CD4-positive, alpha-beta memory T cell (primary cell): ENCODE data around the gene NR1H2. TPM values are rescaled to one million over a fixed set of nuclear protein-coding genes. Genes with fewer than 3 reads are reported as not detected.

Experiments used
- CTCF ChIA-PET: fragments of 350-600 bp; sonication (Branson Sonifier 250); formaldehyde crosslinking; loops from one replicate; lab custom pipeline; 2021; ENCODE audit warnings: inconsistent platforms; ENCODE audit not compliant: partially characterized antibody; lab: Charles Lee
- POLR2A ChIA-PET: fragments of 350-600 bp; sonication (Branson Sonifier 250); formaldehyde crosslinking; loops from one replicate; lab custom pipeline; 2021; ENCODE audit not compliant: partially characterized antibody; lab: Charles Lee
- DNase-seq, 5 donors: peaks; one replicate each; pipeline versions ENCODE4 v3.0.0 to v3.0.0-alpha.2; 2020 to 2022; ENCODE audit warnings: mixed read lengths in 1 of 5
- H3K27ac ChIP-seq: one replicate; pipeline ENCODE4 v1.7.0; 2013; ENCODE audit warnings: low read depth, low read length
- H3K27me3 ChIP-seq: 2 replicates; pipeline ENCODE4 v1.7.0; 2013; ENCODE audit warnings: mild to moderate bottlenecking, low read length, moderate library complexity; ENCODE audit not compliant: insufficient read depth
- H3K36me3 ChIP-seq: 2 replicates; pipeline ENCODE4 v1.7.0; 2013; ENCODE audit warnings: mild to moderate bottlenecking, low read length, moderate library complexity; ENCODE audit not compliant: insufficient read depth
- H3K4me1 ChIP-seq: 2 replicates; pipeline ENCODE4 v1.7.0; 2013; ENCODE audit warnings: mild to moderate bottlenecking, low read length, moderate library complexity; ENCODE audit not compliant: insufficient read depth
- H3K4me3 ChIP-seq, 2 donors: one replicate each; pipeline ENCODE4 v1.7.0; 2013; ENCODE audit warnings: low read length in 2 of 2, mild to moderate bottlenecking in 1 of 2
- H3K9me3 ChIP-seq, 2 donors: one replicate each; pipeline ENCODE4 v1.7.0; 2013; ENCODE audit warnings: low read length in 2 of 2, control low read depth in 1 of 2; ENCODE audit not compliant: control insufficient read depth in 1 of 2
- H3K27ac Mint-ChIP-seq, 7 donors: one replicate each; pipeline ENCODE4 v1.8.0; 2020 to 2021; ENCODE audit warnings: mixed read lengths in 7 of 7, mild to moderate bottlenecking in 6 of 7, inconsistent platforms in 3 of 7, moderate library complexity in 3 of 7
- H3K27me3 Mint-ChIP-seq, 2 donors: one replicate each; pipeline ENCODE4 v1.8.0; 2020 to 2021; ENCODE audit warnings: mixed read lengths in 2 of 2
- H3K36me3 Mint-ChIP-seq, 2 donors: one replicate each; pipeline ENCODE4 v1.8.0; 2020 to 2021; ENCODE audit warnings: mixed read lengths in 2 of 2, inconsistent platforms in 1 of 2, mild to moderate bottlenecking in 1 of 2
- H3K4me1 Mint-ChIP-seq, 4 donors: one replicate each; pipeline ENCODE4 v1.8.0; 2020 to 2021; ENCODE audit warnings: mixed read lengths in 4 of 4, mild to moderate bottlenecking in 1 of 4
- H3K4me3 Mint-ChIP-seq, 8 donors: one replicate each; pipeline ENCODE4 v1.8.0; 2020 to 2021; ENCODE audit warnings: mixed read lengths in 8 of 8, mild to moderate bottlenecking in 7 of 8, moderate library complexity in 6 of 8, inconsistent platforms in 3 of 8
- H3K9me3 Mint-ChIP-seq, 8 donors: one replicate each; pipeline ENCODE4 v1.8.0; 2020 to 2021; ENCODE audit warnings: mixed read lengths in 8 of 8, mild to moderate bottlenecking in 5 of 8, inconsistent platforms in 3 of 8, moderate library complexity in 1 of 8
- intact Hi-C: fragments of 100-400 bp; cut with micrococcal nuclease; formaldehyde crosslinking; loops from one replicate; pipeline ENCODE4 v1.15.1; 2023
- polyA plus RNA-seq, 2 donors: library from polyadenylated mRNA; unstranded; fragments of 300-500 nt; fragmentation: Illumina TruSeq; gene quantifications; one replicate each; pipeline ENCODE4 v1.2.3, GENCODE V29; 2021
- total RNA-seq, 2 experiments: library from RNA; stranded (reverse); gene quantifications; one replicate each; pipeline ENCODE4 v1.2.3, GENCODE V29; 2021

Gene NR1H2
- total and polyA plus RNA-seq, 4 experiments from 2014 or later: 86.9 to 109 (median 95.6) TPM

DNA sequence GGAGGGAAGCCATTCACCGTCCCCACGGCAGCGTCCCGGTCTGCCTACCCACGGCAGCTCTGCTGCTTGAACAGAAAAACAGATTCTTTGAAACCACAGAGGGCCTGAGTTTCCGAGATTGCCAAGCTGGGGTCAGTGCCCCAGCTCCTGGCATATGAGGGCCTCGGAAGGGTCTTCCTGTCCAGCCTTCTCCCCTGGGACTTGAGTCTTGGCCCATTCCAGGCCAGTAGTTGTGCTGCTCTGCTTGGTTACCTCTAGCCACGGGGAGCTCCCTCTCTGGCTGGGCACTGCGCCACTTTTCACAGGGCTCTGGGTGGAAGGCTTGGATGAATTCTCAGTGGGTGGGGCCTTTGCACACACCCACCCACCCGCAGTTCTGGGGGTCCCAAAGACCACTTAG, 33.9 kb downstream of the NR1H2 start:
- CTCF ChIA-PET: interaction anchor here (1.4 kb wide), 1 partner anchor 53 kb away, joined by 3 read pairs; no protein-coding TSS in a partner anchor
- POLR2A ChIA-PET: no interaction called here
- Histone ChIP-seq H3K27ac (no peak overlapping the region), H3K36me3 (no peaks in the 10 kb centered on the region), H3K4me1 (no peaks in the 10 kb centered on the region), H3K27me3 (no peaks in the 10 kb centered on the region), H3K9me3 (no peaks in the 10 kb centered on the region), H3K4me3 (no peak overlapping the region)
- Mint-ChIP-seq H3K27me3 (no peaks in the 10 kb centered on the region), H3K4me3 (no peak overlapping the region), H3K4me1 (peaks cover 0 to 4% (median 0%) of the 10 kb centered on the region in 4 donors), H3K27ac (no peak overlapping the region), H3K9me3 (no peaks in the 10 kb centered on the region), H3K36me3 (peaks cover 7 to 17% of the 10 kb centered on the region in 2 donors)
- intact Hi-C loops: no loop called here
- DNase-seq: no peak

DNA sequence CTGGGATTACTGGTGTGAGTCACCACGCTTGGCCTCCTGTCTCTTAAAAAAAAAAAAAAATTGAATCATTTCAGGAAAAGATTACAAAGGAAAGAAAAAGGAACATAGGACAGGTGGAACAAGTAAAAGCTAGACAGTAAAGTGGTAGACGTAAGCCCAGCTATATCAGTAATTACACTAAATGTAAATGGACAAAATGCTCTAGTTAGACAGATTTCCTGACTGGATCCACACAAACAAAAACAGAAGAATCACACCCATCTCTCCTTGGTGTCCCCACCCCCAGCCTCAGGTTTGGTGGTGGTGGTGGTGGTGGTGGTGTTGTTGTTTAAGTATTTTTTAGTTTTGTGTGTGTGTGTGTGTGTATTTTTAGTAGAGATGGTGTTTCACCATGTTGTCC, 36.2 kb downstream of the NR1H2 start:
- Histone ChIP-seq H3K4me3 (no peak overlapping the region), H3K4me1 (no peaks in the 10 kb centered on the region), H3K27me3 (no peaks in the 10 kb centered on the region), H3K27ac (no peak overlapping the region), H3K9me3 (no peaks in the 10 kb centered on the region), H3K36me3 (no peaks in the 10 kb centered on the region)
- ChIA-PET CTCF (interaction anchor here (1.0 to 1.8 kb wide), 4 partner anchors 37 to 55 kb away, joined by 3 to 8 read pairs (median 4); partner anchors contain the start of gene NR1H2), POLR2A (no interaction called here)
- no peak for DNase-seq
- peak overlapping the region in 2 of 7 donors; percentile 17 to 80 for H3K27ac Mint-ChIP-seq
- peaks cover 0 to 4% (median 0%) of the 10 kb centered on the region in 4 donors for H3K4me1 Mint-ChIP-seq
- no peak overlapping the region for H3K4me3 Mint-ChIP-seq
- H3K9me3 Mint-ChIP-seq: no peaks in the 10 kb centered on the region
- H3K36me3 Mint-ChIP-seq: peaks cover 4 to 7% of the 10 kb centered on the region in 2 donors
- H3K27me3 Mint-ChIP-seq: no peaks in the 10 kb centered on the region
- intact Hi-C loops: no loop called here

DNA sequence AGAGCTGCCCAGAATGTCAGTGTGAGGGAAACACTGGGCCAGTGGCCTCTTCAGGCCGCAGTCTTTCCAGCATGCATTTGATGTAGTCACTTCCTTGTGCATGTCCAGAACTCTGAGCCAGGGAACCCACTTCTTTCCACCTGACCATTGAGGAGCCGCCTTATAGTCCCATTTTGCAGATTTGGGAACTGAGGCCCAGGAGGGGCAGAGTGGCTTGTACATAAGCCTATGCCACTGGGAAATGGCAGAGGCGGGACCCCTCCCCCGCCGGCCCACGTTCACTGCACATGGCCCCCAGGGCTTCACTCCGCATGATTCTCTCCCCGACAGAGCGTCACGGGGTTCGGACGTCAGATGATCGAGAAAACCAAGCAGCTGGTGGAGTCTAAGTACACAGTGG, 36.8 kb downstream of the NR1H2 start:
- Histone ChIP-seq H3K4me3 (no peak overlapping the region), H3K27ac (no peak overlapping the region), H3K36me3 (no peaks in the 10 kb centered on the region), H3K4me1 (no peaks in the 10 kb centered on the region), H3K9me3 (no peaks in the 10 kb centered on the region), H3K27me3 (no peaks in the 10 kb centered on the region)
- intact Hi-C loops: no loop called here
- DNase-seq: no peak
- peaks cover 4 to 7% of the 10 kb centered on the region in 2 donors for H3K36me3 Mint-ChIP-seq
- peak overlapping the region in 1 of 7 donors; percentile 35 for H3K27ac Mint-ChIP-seq
- H3K9me3 Mint-ChIP-seq: no peaks in the 10 kb centered on the region
- peaks cover 0 to 4% (median 0%) of the 10 kb centered on the region in 4 donors for H3K4me1 Mint-ChIP-seq
- no peaks in the 10 kb centered on the region for H3K27me3 Mint-ChIP-seq
- CTCF ChIA-PET: interaction anchor here (0.7 to 1.3 kb wide), 3 partner anchors 10 to 56 kb away, joined by 3 to 5 read pairs (median 5); partner anchors contain the start of gene NR1H2
- H3K4me3 Mint-ChIP-seq: no peak overlapping the region
- POLR2A ChIA-PET: no interaction called here

DNA sequence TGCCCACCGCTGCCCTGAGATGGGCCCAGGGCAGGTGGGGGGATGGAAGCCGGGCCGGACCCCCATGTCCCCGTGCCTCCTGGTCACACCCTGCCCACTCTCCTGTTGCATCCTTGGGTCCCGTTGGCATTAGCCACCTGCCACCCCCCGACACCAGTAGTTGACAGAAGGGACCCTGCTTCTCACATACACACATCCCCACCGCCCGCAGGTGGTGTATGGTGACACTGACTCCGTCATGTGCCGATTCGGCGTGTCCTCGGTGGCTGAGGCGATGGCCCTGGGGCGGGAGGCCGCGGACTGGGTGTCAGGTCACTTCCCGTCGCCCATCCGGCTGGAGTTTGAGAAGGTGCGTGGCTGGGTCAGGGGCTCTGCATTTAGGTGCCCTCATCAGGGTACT, 37.3 kb downstream of the NR1H2 start:
- ChIA-PET CTCF (interaction anchor here (0.7 to 1.3 kb wide), 2 partner anchors 10 to 56 kb away, joined by 3 to 5 read pairs; no protein-coding TSS in a partner anchor), POLR2A (interaction anchor here (0.7 kb wide), 1 partner anchor 56 kb away, joined by 3 read pairs; no protein-coding TSS in a partner anchor)
- intact Hi-C loops: no loop called here
- no peaks in the 10 kb centered on the region for H3K9me3 Mint-ChIP-seq
- no peak overlapping the region for H3K4me3 Mint-ChIP-seq
- DNase-seq: no peak
- peaks cover 4 to 7% of the 10 kb centered on the region in 2 donors for H3K36me3 Mint-ChIP-seq
- Histone ChIP-seq H3K4me1 (no peaks in the 10 kb centered on the region), H3K9me3 (no peaks in the 10 kb centered on the region), H3K27ac (no peak overlapping the region), H3K4me3 (no peak overlapping the region), H3K36me3 (no peaks in the 10 kb centered on the region), H3K27me3 (no peaks in the 10 kb centered on the region)
- no peaks in the 10 kb centered on the region for H3K27me3 Mint-ChIP-seq
- H3K27ac Mint-ChIP-seq: no peak overlapping the region
- peaks cover 0 to 4% (median 0%) of the 10 kb centered on the region in 4 donors for H3K4me1 Mint-ChIP-seq

- Mint-ChIP-seq H3K27ac (peak overlapping the region in 1 of 7 donors; percentile 41), H3K27me3 (peaks cover 8 to 10% of the 10 kb centered on the region in 2 donors), H3K9me3 (no peaks in the 10 kb centered on the region), H3K4me3 (no peak overlapping the region), H3K4me1 (peaks cover 0 to 7% (median 3%) of the 10 kb centered on the region in 4 donors), H3K36me3 (peaks cover 4 to 5% of the 10 kb centered on the region in 2 donors)
- no peaks in the 10 kb centered on the region for H3K9me3 ChIP-seq
- H3K27me3 ChIP-seq: no peaks in the 10 kb centered on the region
- no peak overlapping the region for H3K4me3 ChIP-seq
- ChIA-PET CTCF (interaction anchor here (0.9 to 2.0 kb wide), 4 partner anchors 8 to 58 kb away, joined by 3 to 18 read pairs (median 7); no protein-coding TSS in a partner anchor), POLR2A (interaction anchor here (1.4 to 1.7 kb wide), 2 partner anchors 46 to 58 kb away, joined by 6 to 8 read pairs; no protein-coding TSS in a partner anchor)
- no peaks in the 10 kb centered on the region for H3K36me3 ChIP-seq
- no peaks in the 10 kb centered on the region for H3K4me1 ChIP-seq
- DNase-seq: peak; percentile 59 to 66 (median 64)
- intact Hi-C loops: loop anchor here (1.0 kb wide), 2 partner anchors 47 to 58 kb away; no protein-coding TSS in a partner anchor
- H3K27ac ChIP-seq: no peak overlapping the region
These were observed 38.8 kb downstream of the NR1H2 start for GRCh38 chr19:50414864-50415660.

DNA sequence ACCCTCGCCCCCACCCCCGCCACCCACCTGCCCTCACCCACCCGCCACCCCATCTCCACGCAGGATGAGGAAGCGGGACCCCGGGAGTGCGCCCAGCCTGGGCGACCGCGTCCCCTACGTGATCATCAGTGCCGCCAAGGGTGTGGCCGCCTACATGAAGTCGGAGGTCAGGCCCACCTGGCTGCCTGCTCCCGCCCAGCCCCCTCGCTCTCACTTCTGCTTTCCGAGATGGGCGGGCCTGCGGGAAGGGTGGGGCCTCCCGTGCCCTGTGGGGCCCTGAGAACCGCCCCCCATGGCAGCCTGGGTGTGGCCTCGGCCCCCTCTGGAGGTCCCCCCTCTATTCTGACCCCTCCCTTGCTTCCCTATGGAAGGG, 39.4 kb downstream of the NR1H2 start:
- Mint-ChIP-seq H3K9me3 (no peaks in the 10 kb centered on the region), H3K27me3 (peaks cover 12 to 13% of the 10 kb centered on the region in 2 donors), H3K4me1 (peaks cover 0 to 9% (median 4%) of the 10 kb centered on the region in 4 donors), H3K4me3 (no peak overlapping the region), H3K36me3 (peaks cover 0 to 4% of the 10 kb centered on the region in 2 donors), H3K27ac (no peak overlapping the region)
- Histone ChIP-seq H3K36me3 (no peaks in the 10 kb centered on the region), H3K4me1 (no peaks in the 10 kb centered on the region), H3K27me3 (no peaks in the 10 kb centered on the region), H3K4me3 (no peak overlapping the region), H3K27ac (no peak overlapping the region), H3K9me3 (no peaks in the 10 kb centered on the region)
- DNase-seq: no peak
- POLR2A ChIA-PET: interaction anchor here (1.4 to 1.7 kb wide), 2 partner anchors 47 to 58 kb away, joined by 6 to 8 read pairs; no protein-coding TSS in a partner anchor
- intact Hi-C loops: no loop called here
- CTCF ChIA-PET: interaction anchor here (0.9 to 2.0 kb wide), 4 partner anchors 8 to 59 kb away, joined by 3 to 18 read pairs (median 7); no protein-coding TSS in a partner anchor
